ENCODE results near the gene COQ9. TPM values are rescaled to one million over a fixed set of nuclear protein-coding genes. Genes with fewer than 3 reads are reported as not detected.

COQ9 gene
- total and polyA plus RNA-seq, 11 donors, result 126 to 436 (median 191) TPM

DNA sequence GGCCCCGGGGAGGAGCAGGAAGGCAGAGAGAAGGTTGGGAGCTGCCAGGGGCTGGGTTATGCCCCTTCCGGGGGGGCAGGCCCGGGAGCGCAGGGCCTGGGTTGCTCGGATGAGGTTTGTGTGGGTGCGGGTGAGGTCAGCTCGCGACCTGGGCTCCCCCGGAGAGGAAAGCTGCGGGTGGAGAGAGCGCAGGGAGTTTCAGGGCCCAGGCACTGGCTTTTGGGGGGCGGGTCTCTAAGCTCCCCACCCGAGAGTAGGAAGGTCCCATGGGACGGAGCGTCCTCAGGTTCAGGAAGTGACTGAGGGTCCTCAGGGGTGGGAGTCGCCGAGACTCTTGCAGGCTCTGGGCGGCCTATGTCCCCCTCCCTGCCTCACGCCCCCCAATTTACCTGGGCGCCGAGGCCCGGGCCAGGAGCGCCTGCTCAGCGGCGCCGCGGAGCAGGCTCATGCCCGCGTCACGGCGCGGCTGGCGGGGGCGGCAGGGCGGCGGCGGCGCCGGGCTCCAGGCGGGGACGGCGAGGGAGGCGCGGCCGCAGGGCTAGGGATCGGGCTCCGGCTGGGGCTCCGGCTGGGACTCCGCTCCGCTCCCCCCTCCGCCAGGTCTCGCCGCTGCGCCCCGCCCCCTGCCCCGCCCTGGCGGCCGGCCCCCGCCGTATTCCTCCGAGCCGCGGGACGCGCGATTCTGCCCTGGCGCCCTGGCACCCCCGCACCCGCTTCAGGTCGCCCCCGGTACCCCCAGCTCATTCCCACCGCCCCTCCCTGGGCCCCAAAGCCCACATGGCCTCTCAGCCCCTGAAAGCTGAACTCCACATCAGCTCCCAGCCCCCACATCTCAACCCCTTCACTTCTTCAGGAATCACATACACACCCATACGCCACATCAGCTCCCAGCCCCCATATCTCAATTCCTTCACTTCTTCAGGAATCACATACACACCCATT is 38.9 kb downstream of the COQ9 start, which contains the start of gene DOK4:
Gene DOK4, minus strand, starts transcription at position 578 of the 942 bp plus-strand sequence. CDS start 6,986 bp downstream, outside the sequence.
- TF ChIP-seq, protein P1, sequence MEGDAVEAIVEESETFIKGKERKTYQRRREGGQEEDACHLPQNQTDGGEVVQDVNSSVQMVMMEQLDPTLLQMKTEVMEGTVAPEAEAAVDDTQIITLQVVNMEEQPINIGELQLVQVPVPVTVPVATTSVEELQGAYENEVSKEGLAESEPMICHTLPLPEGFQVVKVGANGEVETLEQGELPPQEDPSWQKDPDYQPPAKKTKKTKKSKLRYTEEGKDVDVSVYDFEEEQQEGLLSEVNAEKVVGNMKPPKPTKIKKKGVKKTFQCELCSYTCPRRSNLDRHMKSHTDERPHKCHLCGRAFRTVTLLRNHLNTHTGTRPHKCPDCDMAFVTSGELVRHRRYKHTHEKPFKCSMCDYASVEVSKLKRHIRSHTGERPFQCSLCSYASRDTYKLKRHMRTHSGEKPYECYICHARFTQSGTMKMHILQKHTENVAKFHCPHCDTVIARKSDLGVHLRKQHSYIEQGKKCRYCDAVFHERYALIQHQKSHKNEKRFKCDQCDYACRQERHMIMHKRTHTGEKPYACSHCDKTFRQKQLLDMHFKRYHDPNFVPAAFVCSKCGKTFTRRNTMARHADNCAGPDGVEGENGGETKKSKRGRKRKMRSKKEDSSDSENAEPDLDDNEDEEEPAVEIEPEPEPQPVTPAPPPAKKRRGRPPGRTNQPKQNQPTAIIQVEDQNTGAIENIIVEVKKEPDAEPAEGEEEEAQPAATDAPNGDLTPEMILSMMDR (IDR thresholded peaks at IDR 0.05), result no peak
- no peak for TF ChIP-seq POLR2A (IDR thresholded peaks at IDR 0.05)

DNA sequence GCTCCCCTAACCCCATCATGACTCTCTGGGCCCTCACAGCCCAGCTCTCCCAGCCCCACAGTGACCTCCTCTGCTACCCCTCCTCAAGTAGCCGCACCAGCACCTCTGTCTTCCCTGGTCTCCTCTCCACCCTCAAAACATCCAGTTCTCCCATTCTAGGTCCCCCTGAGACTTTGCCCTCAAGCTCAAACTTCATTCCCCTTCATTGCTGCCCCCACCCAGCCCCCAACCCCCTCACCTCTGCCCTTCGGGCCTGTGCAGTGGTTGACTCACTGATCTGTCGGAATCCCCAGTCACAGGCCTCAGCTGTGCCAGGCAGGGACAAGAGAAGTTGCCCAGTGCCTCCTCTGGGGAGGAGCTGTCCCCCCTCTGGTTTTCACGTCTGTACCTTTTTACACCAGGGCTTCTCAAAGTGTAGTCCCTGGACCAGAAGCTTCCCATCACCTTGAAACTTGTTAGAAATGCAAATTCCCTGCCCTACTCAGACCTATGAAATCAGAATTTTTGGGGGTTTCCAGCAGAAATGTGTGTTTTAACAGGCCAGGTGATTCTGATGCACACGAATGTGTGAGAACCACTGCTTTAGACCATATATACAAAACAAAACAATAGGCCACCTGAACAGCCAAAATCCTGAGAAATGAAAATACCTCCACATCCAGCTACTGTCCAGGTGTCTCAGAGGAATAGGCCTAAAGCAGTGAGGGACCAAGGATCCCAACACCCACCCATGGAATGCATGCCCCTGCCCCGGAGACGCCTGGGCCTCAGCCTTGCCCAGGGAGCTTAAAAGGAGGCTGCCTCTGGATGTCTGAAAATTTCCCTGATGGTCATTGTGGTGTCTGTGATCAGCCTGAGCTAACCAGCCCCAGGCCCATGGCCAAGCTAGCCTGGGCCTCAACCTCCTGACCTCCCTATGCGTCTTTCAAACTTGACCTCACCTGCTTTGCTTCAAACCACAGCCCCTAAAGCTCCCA is 39.9 kb downstream of the COQ9 start:
- H3K4me3 ChIP-seq, result peak overlapping the region in 10 of 12 donors; percentile 66 to 97 (median 84)
- peaks cover 0 to 24% (median 19%) of the 10 kb centered on the region in 12 donors for H3K4me1 ChIP-seq
- 89 to 94% (median 90%) methylated on average over 8 of the region's 8 CpGs for WGBS, 4 donors
- H3K27ac ChIP-seq, result peak overlapping the region in 7 of 12 donors; percentile 11 to 80 (median 59)
- intact Hi-C loops (cut with DNase I), result no loop called here
- no peaks in the 10 kb centered on the region for H3K36me3 ChIP-seq
- TF ChIP-seq, protein P1 (IDR thresholded peaks at IDR 0.05), result no peak
- no peak for TF ChIP-seq POLR2A (IDR thresholded peaks at IDR 0.05)
- H3K27me3 ChIP-seq, result no peaks in the 10 kb centered on the region
- no peak for DNase-seq
- ATAC-seq, result no peak
- H3K9me3 ChIP-seq, result no peaks in the 10 kb centered on the region

More for the DNA sequence above, 38.9 kb downstream of the COQ9 start, which contains the start of gene DOK4:
- DNase-seq (peak; percentile 83 to 92 (median 85)), ATAC-seq (peak; percentile 70 to 97 (median 94))
- peak within 1 kb of the TSS in 9 of 12 donors; percentile 52 to 83 (median 74) for H3K27ac ChIP-seq
- H3K4me3 ChIP-seq, result peak within 1 kb of the TSS; percentile 39 to 97 (median 82)
- WGBS, 4 donors, result 0 to 2% (median 1%) methylated on average over 23 to 73 of the region's 73 CpGs
- no peaks in the 10 kb centered on the region for H3K27me3 ChIP-seq
- intact Hi-C loops (cut with DNase I), result no loop called here
- H3K36me3 ChIP-seq, result no peaks in the 10 kb centered on the region
- no peaks in the 10 kb centered on the region for H3K9me3 ChIP-seq
- peaks cover 0 to 24% (median 19%) of the 10 kb centered on the region in 12 donors for H3K4me1 ChIP-seq

DNA sequence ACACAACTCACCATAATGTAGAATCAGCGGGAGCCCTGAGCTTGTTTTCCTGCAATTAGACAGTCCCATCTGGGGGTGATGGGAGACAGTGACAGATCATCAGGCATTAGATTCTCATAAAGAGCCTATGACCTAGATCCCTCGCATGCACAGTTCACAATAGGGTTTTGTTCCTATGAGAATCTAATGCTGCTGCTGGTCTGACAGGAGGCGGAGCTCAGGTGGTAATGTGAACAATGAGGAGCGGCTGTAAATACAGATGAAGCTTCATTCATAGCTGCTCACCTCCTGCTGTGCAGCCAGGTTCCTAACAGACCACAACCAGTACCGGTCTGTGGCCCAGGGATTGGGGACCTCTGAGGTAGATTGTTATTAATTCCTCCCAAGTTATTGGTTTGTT is 42.0 kb downstream of the COQ9 start:
- ATAC-seq, result no peak
- TF ChIP-seq POLR2A (IDR thresholded peaks at IDR 0.05), result no peak
- TF ChIP-seq, protein P1 (IDR thresholded peaks at IDR 0.05), result no peak

More for the DNA sequence above, 42.0 kb downstream of the COQ9 start:
- Histone ChIP-seq H3K4me1 (peaks cover 0 to 24% (median 19%) of the 10 kb centered on the region in 12 donors), H3K27me3 (no peaks in the 10 kb centered on the region), H3K27ac (no peak overlapping the region), H3K9me3 (no peaks in the 10 kb centered on the region), H3K4me3 (no peak overlapping the region), H3K36me3 (no peaks in the 10 kb centered on the region)
- no peak for DNase-seq
- WGBS, 4 donors, result 95 to 97% (median 96%) methylated on average over 5 of the region's 5 CpGs
- intact Hi-C loops (cut with DNase I), result no loop called here

Measured in heart left ventricle (tissue), 16 donors.